GM20431 (cell line): ENCODE results near the gene RELCH.
"Not testable (repeated sequence)": the region's sequence is repeated elsewhere in the genome, so short reads cannot be mapped to it uniquely, and the experiment has no call there.

Experiments
- in situ Hi-C: fragments of 300-500 bp; cut with MseI, MboI; formaldehyde crosslinking; loops from one replicate; pipeline ENCODE4 v1.15.0; 2020; ENCODE audit warnings: low sequenced_read_pairs; ENCODE audit not compliant: unreplicated experiment

Gene RELCH

DNA sequence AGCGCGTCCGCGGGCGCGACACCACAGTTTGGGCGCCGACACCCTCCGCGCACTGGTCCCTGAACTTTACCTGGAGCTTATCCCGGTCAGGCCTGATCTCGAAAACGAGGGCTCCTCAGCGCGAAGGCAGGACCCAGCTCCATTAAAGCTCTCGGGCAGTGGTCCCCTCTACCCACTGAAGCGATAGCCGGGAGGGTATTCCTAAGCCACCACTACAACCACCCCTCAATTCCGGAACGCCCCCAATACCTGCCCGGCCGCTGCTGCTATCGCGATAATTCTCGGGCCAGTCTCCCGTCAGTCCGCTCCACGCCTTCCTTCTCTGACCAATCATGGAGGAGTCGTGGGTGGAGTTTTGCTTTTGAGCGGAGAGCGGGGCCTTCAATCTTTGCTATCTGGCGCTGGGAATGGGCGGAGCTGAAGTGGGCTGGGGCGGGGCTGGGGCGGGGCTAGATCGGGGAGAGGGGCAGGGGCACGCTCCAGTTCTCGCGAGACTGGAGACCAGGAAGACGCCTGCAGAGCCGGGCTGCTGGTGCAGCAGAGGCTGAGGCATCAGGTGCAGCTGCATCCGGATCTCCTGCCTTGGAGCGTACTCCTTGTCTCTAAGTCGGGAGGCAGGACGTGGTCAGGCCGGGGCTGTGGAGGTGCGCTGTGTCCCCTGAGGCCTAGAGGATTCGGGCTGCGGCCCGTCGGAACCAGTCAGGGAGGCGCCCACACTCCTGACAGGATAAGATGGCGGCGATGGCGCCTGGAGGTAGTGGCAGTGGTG, at the start of gene RELCH, which contains the start of gene PIGN:
Gene RELCH (plus strand): TSS at position 482 of the 769 bp plus-strand sequence. CDS start 251 bp downstream, at position 733.
Gene PIGN (minus strand): TSS at position 283 of the 769 bp plus-strand sequence. CDS start 25,703 bp downstream, outside the sequence.
- in situ Hi-C loops, result loop anchor here (25.0 kb wide), 1 partner anchor 350 kb away; no protein-coding TSS in a partner anchor

DNA sequence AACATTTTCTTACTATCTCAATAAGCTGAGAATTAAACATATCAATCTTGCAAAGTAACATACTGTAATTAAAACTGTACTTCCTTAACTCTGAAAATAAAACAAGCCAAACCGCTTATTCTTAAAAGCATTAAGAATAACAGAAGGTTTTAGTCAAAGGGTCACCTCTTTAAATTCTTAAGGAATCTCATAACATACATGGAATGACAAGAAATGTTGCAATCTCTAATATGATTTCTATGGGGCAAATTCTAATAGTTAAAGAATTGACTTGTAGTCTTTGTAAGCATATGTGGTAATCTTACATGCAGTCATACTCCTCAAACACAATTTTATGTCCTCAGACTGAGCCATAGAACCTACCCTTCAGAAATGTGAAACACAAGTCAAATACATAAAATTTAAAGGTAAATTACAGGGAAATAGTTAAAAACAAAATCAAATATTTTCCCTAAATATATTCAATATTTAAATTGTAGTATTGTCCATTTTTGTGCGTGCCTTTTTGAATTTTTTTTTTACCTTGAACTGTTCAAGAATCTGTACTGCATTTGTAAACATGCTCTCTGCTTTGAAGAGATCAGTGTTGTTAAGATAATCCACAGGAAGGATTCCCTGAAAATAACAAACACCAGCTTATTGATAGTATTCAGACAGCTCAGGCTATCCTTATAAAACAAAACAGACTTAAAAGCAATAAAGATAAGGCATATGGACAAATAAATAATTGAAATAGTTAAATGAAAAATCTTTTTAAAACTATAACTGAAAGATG, 48.4 kb upstream of the RELCH start:
- in situ Hi-C loops, result loop anchor here (25.0 kb wide), 1 partner anchor 551 kb away; no protein-coding TSS in a partner anchor

DNA sequence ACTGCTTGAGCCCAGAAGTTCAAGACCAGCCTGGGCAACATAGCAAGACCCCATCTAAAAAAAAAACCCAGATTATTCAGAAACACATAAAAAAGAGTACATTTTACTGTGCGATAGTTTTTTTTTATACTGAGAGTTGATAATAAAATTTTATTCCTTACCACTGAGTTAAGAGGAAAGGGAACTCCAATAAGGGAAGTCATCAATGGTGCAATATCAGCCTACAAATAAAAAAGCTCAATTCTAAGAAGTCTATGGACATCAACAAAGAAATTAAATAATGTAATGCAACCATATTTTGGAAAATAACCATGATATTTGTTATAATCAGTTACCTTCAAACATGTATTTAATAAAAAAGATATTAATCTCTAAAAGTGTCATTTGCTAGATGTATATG, 46.8 kb upstream of the RELCH start:
- in situ Hi-C loops, result loop anchor here (25.0 kb wide), 1 partner anchor 553 kb away; no protein-coding TSS in a partner anchor

DNA sequence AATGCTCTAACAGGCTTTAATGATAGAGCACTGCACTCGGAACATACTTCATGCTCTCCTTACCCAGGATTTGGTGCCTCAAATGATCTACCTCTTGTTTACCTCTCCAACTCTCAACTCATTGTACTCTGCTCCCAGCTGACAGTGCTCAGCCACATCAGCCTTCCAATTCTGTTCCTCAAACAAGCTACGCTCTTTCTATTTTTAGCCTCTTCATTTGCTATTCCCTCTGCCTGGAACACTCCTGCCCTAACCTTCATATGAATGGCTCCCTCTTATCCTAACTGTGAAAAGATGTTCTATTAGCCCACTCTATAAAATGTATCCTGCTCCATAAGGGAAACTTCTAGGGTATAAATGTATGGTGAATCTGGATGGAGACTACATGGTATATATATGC, 42.7 kb upstream of the RELCH start:
- in situ Hi-C loops, result loop anchor here (25.0 kb wide), 1 partner anchor 557 kb away; no protein-coding TSS in a partner anchor

DNA sequence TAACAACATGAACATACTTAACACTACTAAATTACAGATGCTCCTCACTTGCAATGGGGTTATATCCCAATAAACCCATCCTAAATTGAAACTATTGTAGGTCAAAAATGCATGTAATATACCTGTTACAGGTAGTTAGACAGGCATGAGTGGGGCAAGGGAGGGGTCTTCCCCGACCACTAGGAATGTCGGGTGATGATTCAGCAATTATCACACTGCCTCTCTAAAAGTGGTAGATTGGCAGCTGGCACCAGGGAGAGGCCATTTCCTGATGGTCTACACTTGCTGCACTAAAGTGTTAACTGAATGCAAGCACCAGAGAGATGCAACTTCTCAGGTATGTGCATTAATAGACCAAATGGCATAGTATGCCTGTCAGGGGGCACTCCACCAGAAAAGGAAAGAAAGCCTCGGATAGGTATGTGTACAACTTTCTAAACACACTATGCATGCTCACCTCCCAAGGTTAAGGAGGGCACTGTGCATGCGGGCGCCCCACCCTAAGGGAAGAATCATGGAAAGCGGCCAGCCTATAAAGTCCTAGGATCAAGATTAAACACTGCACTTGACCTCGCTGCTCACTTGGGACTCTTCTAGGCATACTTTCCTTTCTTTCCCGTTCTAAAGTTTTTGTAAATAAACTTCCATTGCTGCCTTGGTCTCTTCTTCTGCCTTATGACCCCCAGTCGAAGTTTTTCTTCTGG, 35.8 kb upstream of the RELCH start:
- in situ Hi-C loops, result no loop called here

DNA sequence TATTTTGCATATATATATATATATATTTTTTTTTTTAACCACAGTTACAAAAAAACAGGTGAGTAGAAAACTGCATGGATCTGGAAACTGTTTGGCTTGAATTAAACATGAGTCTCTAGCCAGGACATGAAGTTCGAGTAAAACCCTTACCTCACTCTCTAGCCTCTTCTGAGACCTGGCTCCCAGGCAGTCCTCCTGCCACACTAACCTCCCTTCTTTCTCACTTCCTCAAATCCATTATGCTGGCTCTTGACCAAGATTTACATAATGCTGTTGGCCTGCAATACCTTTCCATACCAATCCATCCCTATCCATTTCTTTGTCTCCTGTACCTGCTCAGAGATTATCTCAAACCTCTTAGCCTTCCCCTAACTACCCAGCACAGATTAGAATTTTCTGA, 34.2 kb upstream of the RELCH start:
- in situ Hi-C loops, result no loop called here

- in situ Hi-C loops, result no loop called here
Measured at GRCh38 chr18:62157843-62158242, 29.2 kb upstream of the RELCH start.

DNA sequence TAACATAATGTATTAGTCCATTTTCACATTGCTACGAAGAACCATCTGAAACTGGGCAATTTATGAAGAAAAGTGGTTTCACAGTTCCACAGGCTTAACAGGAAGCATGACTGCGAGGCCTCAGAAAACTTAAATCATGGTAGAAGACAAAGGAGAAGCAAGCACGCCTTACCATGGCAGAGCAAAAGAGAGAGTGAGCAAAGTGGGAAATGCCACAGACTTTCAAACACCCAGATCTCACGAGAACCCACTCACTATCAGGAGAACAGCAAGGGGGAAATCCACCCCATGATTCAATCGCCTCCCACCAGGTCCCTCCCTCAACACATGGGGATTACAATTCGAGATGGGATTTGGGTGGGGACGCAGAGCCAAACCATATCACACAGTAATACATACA, 22.7 kb upstream of the RELCH start:
- in situ Hi-C loops, result no loop called here

DNA sequence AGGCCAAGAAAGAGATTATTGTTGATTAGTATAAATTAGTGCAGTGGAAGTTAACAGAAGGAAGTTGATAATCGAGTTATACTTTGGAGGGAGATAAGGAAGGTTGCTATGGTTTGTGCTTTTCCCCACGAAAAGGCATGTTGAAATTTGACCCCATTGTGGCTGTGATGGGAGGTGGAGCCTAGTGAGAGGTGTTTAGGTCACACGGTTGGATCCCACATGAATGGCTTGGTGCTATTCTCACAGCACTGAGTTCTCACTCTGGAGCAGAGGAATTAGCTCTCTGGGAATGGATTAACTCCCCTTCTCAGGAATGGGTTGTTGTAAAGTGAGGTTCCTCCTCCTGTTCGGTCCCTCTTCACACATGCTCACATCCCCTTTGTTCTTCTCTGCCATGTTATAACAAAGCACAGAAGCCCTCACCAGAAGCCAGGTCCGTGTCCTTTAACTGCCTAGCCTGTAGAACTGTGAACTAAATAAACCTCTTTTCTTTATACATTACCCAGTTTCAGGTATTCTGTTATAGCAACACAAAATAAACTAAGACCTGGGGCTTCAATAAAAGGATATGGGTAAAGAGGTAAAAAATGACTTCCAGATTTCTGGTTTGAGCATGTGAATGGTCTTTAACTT, 22.1 kb upstream of the RELCH start:
- in situ Hi-C loops, result no loop called here

GRCh38 chr18:62165583-62165982, 21.5 kb upstream of the RELCH start:
- in situ Hi-C loops, result no loop called here

DNA sequence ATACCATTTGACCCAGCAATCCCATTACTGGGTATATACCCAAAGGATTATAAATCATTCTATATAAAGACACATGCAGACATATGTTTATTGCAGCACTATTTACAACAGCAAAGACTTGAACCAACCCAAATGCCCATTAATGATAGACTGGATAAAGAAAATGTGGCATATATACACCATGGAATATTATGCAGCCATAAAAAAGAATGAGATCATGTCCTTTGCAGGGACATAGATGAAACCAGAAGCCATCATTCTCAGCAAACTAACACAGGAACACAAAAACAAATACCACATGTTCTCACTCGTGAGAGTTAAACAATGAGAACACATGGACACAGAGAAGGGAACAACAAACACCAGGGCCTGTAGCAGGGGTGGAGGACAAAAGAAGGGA, 20.5 kb upstream of the RELCH start:
- in situ Hi-C loops, result not testable (repeated sequence)

- in situ Hi-C loops, result no loop called here
Measured at GRCh38 chr18:62170857-62171256, 16.2 kb upstream of the RELCH start.

- in situ Hi-C loops, result no loop called here
Measured at GRCh38 chr18:62172298-62172697, 14.8 kb upstream of the RELCH start.

- in situ Hi-C loops, result loop anchor here (25.0 kb wide), 1 partner anchor 362 kb away; no protein-coding TSS in a partner anchor
Measured at GRCh38 chr18:62175521-62175920, 11.5 kb upstream of the RELCH start.

GRCh38 chr18:62177271-62177670, 9.8 kb upstream of the RELCH start:
- in situ Hi-C loops, result loop anchor here (25.0 kb wide), 1 partner anchor 360 kb away; no protein-coding TSS in a partner anchor

GRCh38 chr18:62179213-62179612, 7.8 kb upstream of the RELCH start:
- in situ Hi-C loops, result loop anchor here (25.0 kb wide), 1 partner anchor 358 kb away; no protein-coding TSS in a partner anchor

DNA sequence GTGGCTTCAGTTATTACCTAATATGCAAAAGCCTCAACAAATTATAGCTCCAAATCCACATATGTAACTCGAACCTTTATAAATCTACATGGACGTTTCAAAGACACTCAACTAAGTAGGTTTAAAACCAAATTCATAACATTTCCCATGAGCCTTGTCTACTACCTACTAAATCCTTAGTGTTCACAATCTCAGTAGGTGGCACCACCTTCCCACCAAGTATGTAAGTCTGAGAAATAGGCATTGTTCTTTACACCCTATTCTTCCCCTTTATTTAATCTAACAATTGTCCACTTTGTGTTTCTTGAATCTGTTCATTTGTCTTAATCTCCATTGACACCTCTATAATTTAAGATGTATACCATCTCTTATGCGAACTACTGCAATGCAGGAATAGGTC, 4.8 kb upstream of the RELCH start:
- in situ Hi-C loops, result loop anchor here (25.0 kb wide), 1 partner anchor 355 kb away; no protein-coding TSS in a partner anchor

GRCh38 chr18:62183578-62184195, 3.4 kb upstream of the RELCH start:
- in situ Hi-C loops, result loop anchor here (25.0 kb wide), 1 partner anchor 354 kb away; no protein-coding TSS in a partner anchor

DNA sequence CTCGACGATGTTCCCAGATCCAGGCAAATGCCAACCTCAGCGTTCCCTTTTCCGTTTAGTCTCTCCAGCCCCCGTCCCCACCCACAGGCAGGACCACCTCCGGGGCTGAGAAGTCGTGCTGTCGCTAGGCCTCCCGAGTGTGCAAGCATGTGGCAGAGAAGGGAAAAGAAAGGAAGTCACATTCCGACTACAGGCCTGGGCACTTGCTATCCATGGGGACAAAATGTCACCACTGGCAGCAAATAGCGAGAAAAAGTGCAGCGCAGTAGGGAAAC, 619 bp upstream of the RELCH start:
- in situ Hi-C loops, result loop anchor here (25.0 kb wide), 1 partner anchor 351 kb away; no protein-coding TSS in a partner anchor
